Endodermal cell (in vitro differentiated cells): ENCODE measurements around the gene SKOR1. TPM values are rescaled to one million over a fixed set of nuclear protein-coding genes. Genes with fewer than 3 reads are reported as not detected.

Experiments
- DNase-seq: peaks from one replicate; pipeline ENCODE4 v3.0.0-alpha.2; 2017
- H3K27ac ChIP-seq: 2 replicates; pipeline ENCODE4 v1.5.1; 2013; ENCODE audit warnings: mild to moderate bottlenecking, low read depth, low read length, moderate library complexity
- H3K27me3 ChIP-seq: 2 replicates; pipeline ENCODE4 v1.6.1; 2013; ENCODE audit warnings: mild to moderate bottlenecking, low read length, moderate library complexity; ENCODE audit not compliant: insufficient read depth, control insufficient read depth, poor library complexity, severe bottlenecking
- H3K36me3 ChIP-seq: 2 replicates; pipeline ENCODE4 v1.7.0; 2013; ENCODE audit warnings: mild to moderate bottlenecking, low read length, moderate library complexity; ENCODE audit not compliant: control insufficient read depth, insufficient read depth
- H3K4me1 ChIP-seq: one replicate; pipeline ENCODE4 v1.7.0; 2013; ENCODE audit warnings: low read length; ENCODE audit not compliant: control insufficient read depth, insufficient read depth
- H3K4me3 ChIP-seq: 2 replicates; pipeline ENCODE4 v1.5.1; 2013; ENCODE audit warnings: mild to moderate bottlenecking, low read length, moderate library complexity
- H3K9ac ChIP-seq: 2 replicates; pipeline ENCODE4 v1.6.1; 2013; ENCODE audit warnings: mild to moderate bottlenecking, low read length, moderate library complexity; ENCODE audit not compliant: poor library complexity, severe bottlenecking; ENCODE audit errors: extremely low read depth
- H3K9me3 ChIP-seq: 2 replicates; pipeline ENCODE4 v1.6.1; 2013; ENCODE audit warnings: mild to moderate bottlenecking, low read length, moderate library complexity; ENCODE audit not compliant: control insufficient read depth
- H3K27ac Mint-ChIP-seq: 2 replicates; pipeline ENCODE4 v1.8.0; 2020; ENCODE audit warnings: mixed read lengths
- H3K27me3 Mint-ChIP-seq: 2 replicates; pipeline ENCODE4 v1.8.0; 2021; ENCODE audit warnings: mild to moderate bottlenecking, mixed read lengths; ENCODE audit not compliant: insufficient read depth
- H3K36me3 Mint-ChIP-seq: 2 replicates; pipeline ENCODE4 v1.8.0; 2020; ENCODE audit warnings: low read depth, mixed read lengths
- H3K4me1 Mint-ChIP-seq: 2 replicates; pipeline ENCODE4 v1.8.0; 2020; ENCODE audit warnings: mixed read lengths
- H3K4me3 Mint-ChIP-seq: 2 replicates; pipeline ENCODE4 v1.8.0; 2020; ENCODE audit warnings: mild to moderate bottlenecking, moderate library complexity, mixed read lengths
- H3K9me3 Mint-ChIP-seq: 2 replicates; pipeline ENCODE4 v1.8.0; 2020; ENCODE audit warnings: mild to moderate bottlenecking, mixed read lengths
- WGBS, 2 experiments: methylation state at CpG; one replicate each; pipeline versions ENCODE4 v1.1.5 to v1.1.7; 2013; ENCODE audit warnings: missing lambda C conversion rate in 2 of 2, mixed read lengths in 1 of 2; ENCODE audit not compliant: insufficient coverage in 1 of 2, insufficient read length in 1 of 2; 5-methylcytosine and 5-hydroxymethylcytosine counted together
- total RNA-seq, 2 donors: library from RNA; stranded (reverse); fragmentation: NEBNext Ultra II Directional in 1 of 2; extraction: Animal tissue kit (Norgen Biotek cat#: 25700) in 1 of 2; gene quantifications; 2 replicates in 1 of 2; 3 replicates in 1 of 2; pipeline ENCODE4 v1.2.1, GENCODE V29; 2021
- TF ChIP-seq, protein P1 (sequence below): fragments of 200-600 bp; sonication (generic); conservative IDR thresholded peaks from 2 replicates; pipeline ENCODE4 v1.5.0; 2021; ENCODE audit warnings: antibody characterized with exemption, mild to moderate bottlenecking

Gene SKOR1
- total RNA-seq, 2 donors from 2014 or later = 0.37 to 0.51 TPM

DNA sequence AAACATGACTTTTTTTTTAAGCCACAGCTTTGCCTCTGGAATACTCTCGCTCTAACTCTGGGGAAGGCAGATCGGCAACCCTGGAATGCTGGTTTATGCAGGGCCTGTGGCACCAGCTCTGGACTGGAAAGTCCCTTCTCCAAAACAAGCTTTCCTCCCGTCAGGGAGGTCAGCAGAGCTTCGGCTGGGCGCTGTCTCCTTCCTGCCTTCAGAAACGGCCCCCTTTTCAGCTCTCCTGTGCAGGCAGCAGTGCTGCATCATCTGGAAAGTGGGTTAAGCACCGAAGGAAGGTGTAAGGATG lies 42.7 kb upstream of the SKOR1 start:
- Histone ChIP-seq H3K4me1 (peaks cover 5% of the 10 kb centered on the region), H3K9ac (no peak overlapping the region), H3K27ac (peak overlapping the region; percentile 13), H3K36me3 (no peaks in the 10 kb centered on the region), H3K9me3 (no peaks in the 10 kb centered on the region), H3K4me3 (no peak overlapping the region), H3K27me3 (peaks cover 98% of the 10 kb centered on the region)
- Mint-ChIP-seq H3K27ac (no peak overlapping the region), H3K27me3 (peaks cover 98% of the 10 kb centered on the region), H3K9me3 (no peaks in the 10 kb centered on the region), H3K4me1 (peaks cover 50% of the 10 kb centered on the region), H3K36me3 (no peaks in the 10 kb centered on the region), H3K4me3 (no peak overlapping the region)
- peak; percentile 64 for DNase-seq
- 48 to 50% methylated on average over 6 to 7 of the region's 7 CpGs for WGBS, 2 experiments
- TF ChIP-seq, protein P1, sequence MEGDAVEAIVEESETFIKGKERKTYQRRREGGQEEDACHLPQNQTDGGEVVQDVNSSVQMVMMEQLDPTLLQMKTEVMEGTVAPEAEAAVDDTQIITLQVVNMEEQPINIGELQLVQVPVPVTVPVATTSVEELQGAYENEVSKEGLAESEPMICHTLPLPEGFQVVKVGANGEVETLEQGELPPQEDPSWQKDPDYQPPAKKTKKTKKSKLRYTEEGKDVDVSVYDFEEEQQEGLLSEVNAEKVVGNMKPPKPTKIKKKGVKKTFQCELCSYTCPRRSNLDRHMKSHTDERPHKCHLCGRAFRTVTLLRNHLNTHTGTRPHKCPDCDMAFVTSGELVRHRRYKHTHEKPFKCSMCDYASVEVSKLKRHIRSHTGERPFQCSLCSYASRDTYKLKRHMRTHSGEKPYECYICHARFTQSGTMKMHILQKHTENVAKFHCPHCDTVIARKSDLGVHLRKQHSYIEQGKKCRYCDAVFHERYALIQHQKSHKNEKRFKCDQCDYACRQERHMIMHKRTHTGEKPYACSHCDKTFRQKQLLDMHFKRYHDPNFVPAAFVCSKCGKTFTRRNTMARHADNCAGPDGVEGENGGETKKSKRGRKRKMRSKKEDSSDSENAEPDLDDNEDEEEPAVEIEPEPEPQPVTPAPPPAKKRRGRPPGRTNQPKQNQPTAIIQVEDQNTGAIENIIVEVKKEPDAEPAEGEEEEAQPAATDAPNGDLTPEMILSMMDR = no peak

- Histone ChIP-seq H3K9ac (no peak overlapping the region), H3K9me3 (no peaks in the 10 kb centered on the region), H3K36me3 (no peaks in the 10 kb centered on the region), H3K4me3 (no peak overlapping the region), H3K27me3 (peaks cover 98% of the 10 kb centered on the region), H3K4me1 (peaks cover 5% of the 10 kb centered on the region), H3K27ac (no peak overlapping the region)
- peaks cover 98% of the 10 kb centered on the region for H3K27me3 Mint-ChIP-seq
- H3K4me3 Mint-ChIP-seq = no peak overlapping the region
- no peaks in the 10 kb centered on the region for H3K9me3 Mint-ChIP-seq
- H3K4me1 Mint-ChIP-seq = peaks cover 48% of the 10 kb centered on the region
- peak; percentile 61 for DNase-seq
- H3K27ac Mint-ChIP-seq = no peak overlapping the region
- 93 to 94% methylated on average over 6 to 7 of the region's 7 CpGs for WGBS, 2 experiments
- TF ChIP-seq, protein P1 = peak; percentile 35
- H3K36me3 Mint-ChIP-seq = no peaks in the 10 kb centered on the region
These were observed 42.0 kb upstream of the SKOR1 start for GRCh38 chr15:67783303-67783702.

DNA sequence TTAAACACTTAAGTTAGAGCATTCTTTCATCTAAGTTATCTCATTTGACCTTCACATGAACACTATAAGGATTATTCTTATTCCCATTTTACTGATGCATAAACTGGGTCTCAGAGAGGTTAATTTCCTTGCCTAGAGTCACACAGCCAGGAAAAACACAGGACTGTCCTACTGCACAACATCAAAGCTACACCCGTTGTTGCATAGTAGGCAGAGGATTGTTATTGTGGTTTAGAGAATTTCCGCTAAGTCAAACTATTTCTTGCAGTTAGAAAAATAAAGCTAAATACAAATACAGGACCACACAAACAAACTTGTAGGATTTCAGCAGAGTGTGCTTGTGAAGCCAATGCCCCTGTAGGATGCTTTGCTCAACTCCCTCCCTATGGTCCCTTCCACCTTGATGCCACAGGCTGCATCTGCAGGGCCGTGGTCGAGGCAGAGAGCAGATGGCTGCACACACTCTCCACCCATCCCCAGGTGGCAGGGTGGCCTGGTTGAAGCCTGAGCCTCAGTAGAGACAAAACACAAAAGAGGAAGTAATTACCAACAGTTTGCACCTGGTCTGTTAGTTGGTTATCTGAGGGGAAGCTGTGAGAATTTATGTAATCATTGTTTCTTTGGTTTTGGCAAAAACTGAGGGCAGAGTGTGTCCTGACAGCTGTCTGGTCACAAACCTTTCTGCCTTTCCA lies 41.1 kb upstream of the SKOR1 start:
- H3K27ac ChIP-seq = no peak overlapping the region
- 83% methylated on average over 2 of the region's 4 CpGs; no CpG with 5 or more reads in 1 of the 2 experiments for WGBS, 2 experiments
- H3K27me3 ChIP-seq = peaks cover 98% of the 10 kb centered on the region
- peaks cover 98% of the 10 kb centered on the region for H3K27me3 Mint-ChIP-seq
- no peaks in the 10 kb centered on the region for H3K36me3 Mint-ChIP-seq
- no peak overlapping the region for H3K27ac Mint-ChIP-seq
- no peak for DNase-seq
- H3K4me1 ChIP-seq = peaks cover 5% of the 10 kb centered on the region
- H3K9me3 ChIP-seq = no peaks in the 10 kb centered on the region
- no peak overlapping the region for H3K4me3 ChIP-seq
- H3K36me3 ChIP-seq = no peaks in the 10 kb centered on the region
- H3K9ac ChIP-seq = no peak overlapping the region
- TF ChIP-seq, protein P1 = no peak
- H3K9me3 Mint-ChIP-seq = no peaks in the 10 kb centered on the region
- H3K4me3 Mint-ChIP-seq = no peak overlapping the region
- H3K4me1 Mint-ChIP-seq = peaks cover 41% of the 10 kb centered on the region
